ENCODE data around the gene L1CAM. TPM values are rescaled to one million over a fixed set of nuclear protein-coding genes. Genes with fewer than 3 reads are reported as not detected.

The L1CAM gene
- total RNA-seq: 2.4 TPM
- long read RNA-seq: 0 reads

- DNase-seq (ENCODE audit: low spot score): no peak
Observed at GRCh38 chrX:153885968-153886903, at the start of gene L1CAM. Gene L1CAM (minus strand): TSS chrX:153886173. CDS start chrX:153875836, 10,337 bp downstream.

GRCh38 chrX:153935326-153935851 is 49.4 kb upstream of the L1CAM start:
- no peak for DNase-seq (ENCODE audit: low spot score)

- DNase-seq (ENCODE audit: low spot score): no peak
Observed at GRCh38 chrX:153934762-153935325, 48.9 kb upstream of the L1CAM start, which contains the start of gene NAA10. Gene NAA10 (minus strand): TSS chrX:153935037. CDS start chrX:153934904, 133 bp downstream.

GRCh38 chrX:153934148-153934761 is 48.3 kb upstream of the L1CAM start:
- DNase-seq (ENCODE audit: low spot score): no peak

- no peak for DNase-seq (ENCODE audit: low spot score)
Observed at GRCh38 chrX:153933748-153934147, 47.8 kb upstream of the L1CAM start.

- no peak for DNase-seq (ENCODE audit: low spot score)
Observed at GRCh38 chrX:153932220-153932915, 46.4 kb upstream of the L1CAM start.

GRCh38 chrX:153931748-153932147 is 45.8 kb upstream of the L1CAM start:
- no peak for DNase-seq (ENCODE audit: low spot score)

- no peak for DNase-seq (ENCODE audit: low spot score)
Observed at GRCh38 chrX:153931151-153931550, 45.2 kb upstream of the L1CAM start.

GRCh38 chrX:153930011-153930910 is 44.3 kb upstream of the L1CAM start:
- DNase-seq (ENCODE audit: low spot score): no peak

GRCh38 chrX:153929576-153929975 is 43.6 kb upstream of the L1CAM start:
- no peak for DNase-seq (ENCODE audit: low spot score)

- no peak for DNase-seq (ENCODE audit: low spot score)
Observed at GRCh38 chrX:153928846-153929245, 42.9 kb upstream of the L1CAM start.

GRCh38 chrX:153927922-153928760 is 42.2 kb upstream of the L1CAM start:
- peak; percentile 98 for DNase-seq (ENCODE audit: low spot score)

- no peak for DNase-seq (ENCODE audit: low spot score)
Observed at GRCh38 chrX:153927672-153927921, 41.6 kb upstream of the L1CAM start.

- no peak for DNase-seq (ENCODE audit: low spot score)
Observed at GRCh38 chrX:153926858-153927671, 41.1 kb upstream of the L1CAM start.

GRCh38 chrX:153926552-153926857 is 40.5 kb upstream of the L1CAM start:
- no peak for DNase-seq (ENCODE audit: low spot score)

GRCh38 chrX:153925739-153926551 is 40.0 kb upstream of the L1CAM start, which contains the start of gene ARHGAP4:
Gene ARHGAP4 (minus strand): TSS chrX:153926264. CDS start chrX:153926202, 62 bp downstream.
- DNase-seq (ENCODE audit: low spot score): no peak

- DNase-seq (ENCODE audit: low spot score): no peak
Observed at GRCh38 chrX:153925387-153925738, 39.4 kb upstream of the L1CAM start.
